Transverse colon (tissue), 4 donors: ENCODE data around the gene ZNF423. TPM values are rescaled to one million over a fixed set of nuclear protein-coding genes. Genes with fewer than 3 reads are reported as not detected.

Experiments used
- DNase-seq: peaks from one replicate; pipeline ENCODE4 v3.0.0-alpha.2; 2019
- H3K27ac ChIP-seq, 4 donors: fragments of 200-600 bp; sonication (generic); 2 replicates each; pipeline ENCODE4 v1.5.1; 2016 to 2018; ENCODE audit warnings: inconsistent platforms in 4 of 4
- H3K27me3 ChIP-seq: fragments of 200-600 bp; sonication (generic); 2 replicates; pipeline ENCODE4 v1.5.1; 2017; ENCODE audit warnings: inconsistent platforms
- H3K36me3 ChIP-seq, 4 donors: fragments of 200-600 bp; sonication (generic); 2 replicates each; pipeline ENCODE4 v1.5.1; 2017 to 2019; ENCODE audit warnings: inconsistent platforms in 4 of 4
- H3K4me1 ChIP-seq, 4 donors: fragments of 200-600 bp; sonication (generic); 2 replicates each; pipeline ENCODE4 v1.5.1; 2017 to 2020; ENCODE audit warnings: inconsistent platforms in 4 of 4
- H3K4me3 ChIP-seq, 4 donors: fragments of 200-600 bp; sonication (generic); 1 replicate in 1 of 4; 2 replicates in 3 of 4; pipeline versions ENCODE4 v1.5.1 to v1.6.1; 2017 to 2019; ENCODE audit warnings: inconsistent platforms in 4 of 4
- H3K9me3 ChIP-seq, 2 donors: fragments of 200-600 bp; sonication (generic); 2 replicates each; pipeline ENCODE4 v1.5.1; 2017 to 2019; ENCODE audit warnings: inconsistent platforms in 2 of 2
- EP300 ChIP-seq: sonication (generic); formaldehyde crosslinking; IDR thresholded peaks from one replicate; pipeline ENCODE4 v1.6.1; 2017; ENCODE audit warnings: antibody characterized with exemption, low read depth
- POLR2A ChIP-seq: fragments of 450-650 bp; IDR thresholded peaks from one replicate; pipeline ENCODE4 v1.6.1; 2016; ENCODE audit warnings: antibody characterized with exemption, mild to moderate bottlenecking, moderate library complexity
- POLR2AphosphoS5 ChIP-seq, 3 donors: sonication (generic); formaldehyde crosslinking; IDR thresholded peaks; one replicate each; pipeline ENCODE4 v1.6.1; 2016; ENCODE audit warnings: antibody characterized with exemption in 3 of 3
- WGBS, 2 donors: methylation state at CpG; one replicate each; pipeline ENCODE4 v1.1.5; 2018; ENCODE audit warnings: low coverage in 1 of 2; 5-methylcytosine and 5-hydroxymethylcytosine counted together
- in situ Hi-C, 4 donors: fragments of 200-750 bp; cut with MboI; loops; one replicate each; pipeline versions ENCODE4 v1.15.0 to v1.15.1; 2017; ENCODE audit warnings: low sequenced_read_pairs in 3 of 4, low pct_ligation_motif_present in 1 of 4, low pct_unique_long_range_greater_than_20kb in 1 of 4
- intact Hi-C: fragments of 100-400 bp; cut with DNase I; formaldehyde crosslinking; loops from one replicate; pipeline ENCODE4 v1.15.1; 2023; ENCODE audit warnings: low total_unique reads
- total RNA-seq, 4 donors: library from RNA; depleted of rRNA; stranded (reverse); fragments of >200 nt; gene quantifications; one replicate each; pipeline ENCODE4 v1.1.0, GENCODE V29; 2016
- TF ChIP-seq, protein P1 (sequence below), 5 experiments: fragments of 200-600 bp in 3 of 5; fragments of 450-650 bp in 2 of 5; sonication (generic) in 3 of 5; IDR thresholded peaks; 1 replicate in 2 of 5; 2 replicates in 3 of 5; pipeline ENCODE4 v1.5.1; 2016 to 2017; ENCODE audit warnings: antibody characterized with exemption in 5 of 5, inconsistent platforms in 3 of 5, mild to moderate bottlenecking in 2 of 5, moderate library complexity in 1 of 5

The ZNF423 gene
- total RNA-seq, 4 donors from 2014 or later: 4.9 to 13.1 (median 7.2) TPM

- TF ChIP-seq POLR2A (no peak), EP300 (no peak), POLR2AphosphoS5 (IDR thresholded peaks at IDR 0.05) (no peak)
- TF ChIP-seq, protein P1, sequence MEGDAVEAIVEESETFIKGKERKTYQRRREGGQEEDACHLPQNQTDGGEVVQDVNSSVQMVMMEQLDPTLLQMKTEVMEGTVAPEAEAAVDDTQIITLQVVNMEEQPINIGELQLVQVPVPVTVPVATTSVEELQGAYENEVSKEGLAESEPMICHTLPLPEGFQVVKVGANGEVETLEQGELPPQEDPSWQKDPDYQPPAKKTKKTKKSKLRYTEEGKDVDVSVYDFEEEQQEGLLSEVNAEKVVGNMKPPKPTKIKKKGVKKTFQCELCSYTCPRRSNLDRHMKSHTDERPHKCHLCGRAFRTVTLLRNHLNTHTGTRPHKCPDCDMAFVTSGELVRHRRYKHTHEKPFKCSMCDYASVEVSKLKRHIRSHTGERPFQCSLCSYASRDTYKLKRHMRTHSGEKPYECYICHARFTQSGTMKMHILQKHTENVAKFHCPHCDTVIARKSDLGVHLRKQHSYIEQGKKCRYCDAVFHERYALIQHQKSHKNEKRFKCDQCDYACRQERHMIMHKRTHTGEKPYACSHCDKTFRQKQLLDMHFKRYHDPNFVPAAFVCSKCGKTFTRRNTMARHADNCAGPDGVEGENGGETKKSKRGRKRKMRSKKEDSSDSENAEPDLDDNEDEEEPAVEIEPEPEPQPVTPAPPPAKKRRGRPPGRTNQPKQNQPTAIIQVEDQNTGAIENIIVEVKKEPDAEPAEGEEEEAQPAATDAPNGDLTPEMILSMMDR (IDR thresholded peaks at IDR 0.05): no peak
- Histone ChIP-seq H3K9me3 (no peaks in the 10 kb centered on the region), H3K4me3 (no peak overlapping the region), H3K4me1 (peaks cover 0 to 15% (median 11%) of the 10 kb centered on the region in 4 donors), H3K27me3 (peaks cover 6% of the 10 kb centered on the region), H3K36me3 (no peaks in the 10 kb centered on the region), H3K27ac (peak overlapping the region in 1 of 4 donors; percentile 20)
- no peak for DNase-seq
- 67 to 75% methylated on average over 4 to 8 of the region's 8 CpGs for WGBS, 2 donors
- in situ Hi-C loops (no loop called here), intact Hi-C loops (no loop called here)
Observed at GRCh38 chr16:49843758-49844157, 12.2 kb downstream of the ZNF423 start.

DNA sequence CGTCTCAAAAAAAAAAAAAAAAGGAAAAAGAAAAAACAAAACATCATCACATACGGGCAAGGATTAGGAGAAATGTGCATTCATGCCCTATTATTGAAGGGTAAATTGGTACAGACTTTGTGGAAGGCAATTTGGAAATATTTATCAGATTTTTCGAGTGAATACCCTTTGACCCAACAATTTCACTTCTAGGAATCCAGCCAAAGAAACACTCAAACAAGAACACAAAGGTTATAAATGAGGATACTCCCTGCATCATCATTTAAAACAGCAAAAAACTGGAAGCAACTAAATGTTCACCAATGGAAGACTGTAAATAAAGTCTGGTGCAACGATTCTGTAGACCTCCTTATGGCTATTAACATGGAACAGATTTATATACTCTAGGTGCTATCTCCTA, 12.9 kb downstream of the ZNF423 start:
- peak overlapping the region in 1 of 4 donors; percentile 20 for H3K27ac ChIP-seq
- DNase-seq: no peak
- no peaks in the 10 kb centered on the region for H3K9me3 ChIP-seq
- WGBS, 2 donors: 21 to 32% methylated on average over 2 to 4 of the region's 4 CpGs
- peaks cover 0 to 22% (median 14%) of the 10 kb centered on the region in 4 donors for H3K4me1 ChIP-seq
- TF ChIP-seq, protein P1 (IDR thresholded peaks at IDR 0.05): no peak
- no peak for TF ChIP-seq POLR2AphosphoS5 (IDR thresholded peaks at IDR 0.05)
- TF ChIP-seq EP300: no peak
- TF ChIP-seq POLR2A: no peak
- in situ Hi-C loops: no loop called here
- no peak overlapping the region for H3K4me3 ChIP-seq
- intact Hi-C loops: no loop called here
- peaks cover 13% of the 10 kb centered on the region for H3K27me3 ChIP-seq
- no peaks in the 10 kb centered on the region for H3K36me3 ChIP-seq

DNA sequence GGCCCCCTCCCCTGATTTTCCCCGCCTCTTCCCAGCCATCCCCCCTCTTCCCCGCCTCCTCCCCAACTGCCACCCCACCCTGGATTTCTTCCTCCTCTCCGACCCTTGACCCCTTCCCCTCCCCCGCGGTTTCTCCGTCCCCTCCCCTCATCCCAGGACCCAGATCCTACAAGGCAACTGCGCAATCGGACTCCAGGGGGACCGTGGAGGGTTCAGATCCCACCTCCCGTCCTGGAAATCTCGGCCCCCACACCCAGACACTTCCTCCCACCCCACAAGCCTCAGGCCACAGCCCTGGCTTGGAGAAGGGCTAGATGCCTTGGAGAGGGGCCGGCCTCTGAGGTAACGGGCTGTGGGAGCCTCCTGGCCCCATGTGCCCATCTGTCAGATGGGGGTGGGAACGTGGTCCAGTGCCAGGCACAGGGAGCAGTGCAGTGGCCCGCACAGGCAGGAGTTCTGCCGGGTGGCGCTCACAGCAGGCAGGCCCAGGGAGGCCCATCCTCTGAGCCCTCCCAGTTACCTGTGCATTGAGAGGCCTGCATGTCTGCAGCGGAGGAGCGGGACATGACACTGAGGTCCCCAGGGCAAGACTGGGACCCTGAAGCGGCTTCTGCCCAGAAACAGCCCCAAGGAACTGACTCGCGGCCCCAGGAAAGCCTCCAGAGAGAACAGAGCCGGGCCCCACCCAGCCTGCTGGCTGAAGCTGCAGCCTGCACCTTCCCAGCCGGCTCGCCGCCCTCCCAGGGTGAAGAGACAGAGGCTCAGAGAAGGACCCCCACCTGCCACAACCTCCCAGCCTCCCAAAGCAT, 16.7 kb downstream of the ZNF423 start:
- 59% methylated on average over 24 of the region's 26 CpGs; no CpG with 5 or more reads in 1 of the 2 donors for WGBS, 2 donors
- peak overlapping the region; percentile 45 to 78 (median 56) for H3K27ac ChIP-seq
- H3K9me3 ChIP-seq: no peaks in the 10 kb centered on the region
- no peaks in the 10 kb centered on the region for H3K36me3 ChIP-seq
- peaks cover 13% of the 10 kb centered on the region for H3K27me3 ChIP-seq
- peak overlapping the region in 3 of 4 donors; percentile 13 to 42 (median 29) for H3K4me3 ChIP-seq
- no peak for TF ChIP-seq EP300
- TF ChIP-seq POLR2A: no peak
- no peak for TF ChIP-seq POLR2AphosphoS5 (IDR thresholded peaks at IDR 0.05)
- TF ChIP-seq, protein P1 (IDR thresholded peaks at IDR 0.05): no peak
- in situ Hi-C loops: no loop called here
- no peak for DNase-seq
- H3K4me1 ChIP-seq: peaks cover 13 to 48% (median 29%) of the 10 kb centered on the region in 4 donors
- intact Hi-C loops: no loop called here

DNA sequence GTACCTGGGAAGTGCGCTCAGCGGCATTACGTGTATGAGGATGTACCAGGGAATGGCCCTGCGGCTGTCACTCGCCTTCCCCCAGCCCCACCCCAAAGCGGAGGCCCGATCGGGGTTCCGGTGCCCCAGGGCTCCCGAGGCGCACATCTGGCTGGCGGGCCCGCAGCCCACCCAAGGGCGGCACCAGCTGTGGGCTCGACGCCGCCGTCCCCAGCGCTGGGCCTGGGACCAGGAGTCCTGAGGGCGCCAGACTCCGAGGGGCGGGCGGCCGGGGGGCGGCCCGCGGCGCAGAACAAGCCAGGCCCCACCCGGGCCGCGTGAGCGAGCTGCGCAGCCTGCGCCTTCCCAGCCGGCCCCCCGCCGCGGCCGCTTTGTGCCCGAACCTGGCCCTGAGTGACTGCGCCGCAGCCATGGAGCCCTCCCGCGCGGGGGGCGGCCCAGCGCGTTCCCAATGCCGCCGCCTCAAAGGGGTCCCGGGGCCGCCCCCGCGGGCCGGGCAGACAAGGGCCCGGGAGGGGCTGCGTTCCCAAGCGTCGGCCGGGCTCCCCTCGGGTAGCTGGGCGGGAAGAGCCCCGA, 17.4 kb downstream of the ZNF423 start:
- H3K27ac ChIP-seq: peak overlapping the region; percentile 45 to 78 (median 56)
- in situ Hi-C loops: no loop called here
- peaks cover 19 to 53% (median 35%) of the 10 kb centered on the region in 4 donors for H3K4me1 ChIP-seq
- H3K27me3 ChIP-seq: peaks cover 13% of the 10 kb centered on the region
- peak overlapping the region in 3 of 4 donors; percentile 13 to 42 (median 29) for H3K4me3 ChIP-seq
- no peaks in the 10 kb centered on the region for H3K36me3 ChIP-seq
- intact Hi-C loops: no loop called here
- no peak for TF ChIP-seq EP300
- 19% methylated on average over 25 of the region's 63 CpGs; no CpG with 5 or more reads in 1 of the 2 donors for WGBS, 2 donors
- no peaks in the 10 kb centered on the region for H3K9me3 ChIP-seq
- DNase-seq: no peak
